GM12801 (cell line): ENCODE measurements around the gene EPHB2.

ENCODE experiments used
- TF ChIP-seq, protein P1 (sequence below): IDR thresholded peaks from one replicate; pipeline ENCODE4 v1.5.1; 2011; ENCODE audit warnings: control low read depth; ENCODE audit not compliant: insufficient read length; ENCODE audit errors: extremely low read depth

Gene EPHB2

GRCh38 chr1:22908880-22909426, 198.3 kb downstream of the EPHB2 start:
- TF ChIP-seq, protein P1, sequence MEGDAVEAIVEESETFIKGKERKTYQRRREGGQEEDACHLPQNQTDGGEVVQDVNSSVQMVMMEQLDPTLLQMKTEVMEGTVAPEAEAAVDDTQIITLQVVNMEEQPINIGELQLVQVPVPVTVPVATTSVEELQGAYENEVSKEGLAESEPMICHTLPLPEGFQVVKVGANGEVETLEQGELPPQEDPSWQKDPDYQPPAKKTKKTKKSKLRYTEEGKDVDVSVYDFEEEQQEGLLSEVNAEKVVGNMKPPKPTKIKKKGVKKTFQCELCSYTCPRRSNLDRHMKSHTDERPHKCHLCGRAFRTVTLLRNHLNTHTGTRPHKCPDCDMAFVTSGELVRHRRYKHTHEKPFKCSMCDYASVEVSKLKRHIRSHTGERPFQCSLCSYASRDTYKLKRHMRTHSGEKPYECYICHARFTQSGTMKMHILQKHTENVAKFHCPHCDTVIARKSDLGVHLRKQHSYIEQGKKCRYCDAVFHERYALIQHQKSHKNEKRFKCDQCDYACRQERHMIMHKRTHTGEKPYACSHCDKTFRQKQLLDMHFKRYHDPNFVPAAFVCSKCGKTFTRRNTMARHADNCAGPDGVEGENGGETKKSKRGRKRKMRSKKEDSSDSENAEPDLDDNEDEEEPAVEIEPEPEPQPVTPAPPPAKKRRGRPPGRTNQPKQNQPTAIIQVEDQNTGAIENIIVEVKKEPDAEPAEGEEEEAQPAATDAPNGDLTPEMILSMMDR = no peak

- TF ChIP-seq, protein P1 = no peak
Measured at GRCh38 chr1:22910286-22910685, 199.6 kb downstream of the EPHB2 start.

GRCh38 chr1:22910986-22911651, 200.5 kb downstream of the EPHB2 start:
- TF ChIP-seq, protein P1 = no peak

GRCh38 chr1:22912311-22912710, 201.7 kb downstream of the EPHB2 start:
- TF ChIP-seq, protein P1 = no peak

DNA sequence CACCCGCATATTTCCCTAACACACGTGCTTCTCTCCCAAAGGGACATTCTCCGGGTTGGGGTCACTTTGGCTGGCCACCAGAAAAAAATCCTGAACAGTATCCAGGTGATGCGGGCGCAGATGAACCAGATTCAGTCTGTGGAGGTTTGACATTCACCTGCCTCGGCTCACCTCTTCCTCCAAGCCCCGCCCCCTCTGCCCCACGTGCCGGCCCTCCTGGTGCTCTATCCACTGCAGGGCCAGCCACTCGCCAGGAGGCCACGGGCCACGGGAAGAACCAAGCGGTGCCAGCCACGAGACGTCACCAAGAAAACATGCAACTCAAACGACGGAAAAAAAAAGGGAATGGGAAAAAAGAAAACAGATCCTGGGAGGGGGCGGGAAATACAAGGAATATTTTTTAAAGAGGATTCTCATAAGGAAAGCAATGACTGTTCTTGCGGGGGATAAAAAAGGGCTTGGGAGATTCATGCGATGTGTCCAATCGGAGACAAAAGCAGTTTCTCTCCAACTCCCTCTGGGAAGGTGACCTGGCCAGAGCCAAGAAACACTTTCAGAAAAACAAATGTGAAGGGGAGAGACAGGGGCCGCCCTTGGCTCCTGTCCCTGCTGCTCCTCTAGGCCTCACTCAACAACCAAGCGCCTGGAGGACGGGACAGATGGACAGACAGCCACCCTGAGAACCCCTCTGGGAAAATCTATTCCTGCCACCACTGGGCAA, 202.9 kb downstream of the EPHB2 start:
- TF ChIP-seq, protein P1 = no peak

DNA sequence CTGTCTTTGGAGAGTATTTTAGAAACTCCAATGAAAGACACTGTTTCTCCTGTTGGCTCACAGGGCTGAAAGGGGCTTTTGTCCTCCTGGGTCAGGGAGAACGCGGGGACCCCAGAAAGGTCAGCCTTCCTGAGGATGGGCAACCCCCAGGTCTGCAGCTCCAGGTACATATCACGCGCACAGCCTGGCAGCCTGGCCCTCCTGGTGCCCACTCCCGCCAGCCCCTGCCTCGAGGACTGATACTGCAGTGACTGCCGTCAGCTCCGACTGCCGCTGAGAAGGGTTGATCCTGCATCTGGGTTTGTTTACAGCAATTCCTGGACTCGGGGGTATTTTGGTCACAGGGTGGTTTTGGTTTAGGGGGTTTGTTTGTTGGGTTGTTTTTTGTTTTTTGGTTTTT, 203.5 kb downstream of the EPHB2 start:
- TF ChIP-seq, protein P1 = no peak

GRCh38 chr1:22914633-22915217, 204.1 kb downstream of the EPHB2 start:
- TF ChIP-seq, protein P1 = no peak
